ENCODE results near the gene VRTN. TPM values are rescaled to one million over a fixed set of nuclear protein-coding genes. Genes with fewer than 3 reads are reported as not detected.

Gene VRTN
- total RNA-seq, 4 donors from 2014 or later: 0.57 TPM; not detected in 3

- H3K27me3 ChIP-seq: no peaks in the 10 kb centered on the region
- no peak overlapping the region for H3K4me3 ChIP-seq
- no peak for DNase-seq
- peaks cover 0 to 4% (median 0%) of the 10 kb centered on the region in 4 donors for H3K4me1 ChIP-seq
- H3K27ac ChIP-seq: no peak overlapping the region
- H3K9me3 ChIP-seq: no peaks in the 10 kb centered on the region
- no peak for TF ChIP-seq POLR2A (IDR thresholded peaks at IDR 0.05)
- TF ChIP-seq, protein P1, sequence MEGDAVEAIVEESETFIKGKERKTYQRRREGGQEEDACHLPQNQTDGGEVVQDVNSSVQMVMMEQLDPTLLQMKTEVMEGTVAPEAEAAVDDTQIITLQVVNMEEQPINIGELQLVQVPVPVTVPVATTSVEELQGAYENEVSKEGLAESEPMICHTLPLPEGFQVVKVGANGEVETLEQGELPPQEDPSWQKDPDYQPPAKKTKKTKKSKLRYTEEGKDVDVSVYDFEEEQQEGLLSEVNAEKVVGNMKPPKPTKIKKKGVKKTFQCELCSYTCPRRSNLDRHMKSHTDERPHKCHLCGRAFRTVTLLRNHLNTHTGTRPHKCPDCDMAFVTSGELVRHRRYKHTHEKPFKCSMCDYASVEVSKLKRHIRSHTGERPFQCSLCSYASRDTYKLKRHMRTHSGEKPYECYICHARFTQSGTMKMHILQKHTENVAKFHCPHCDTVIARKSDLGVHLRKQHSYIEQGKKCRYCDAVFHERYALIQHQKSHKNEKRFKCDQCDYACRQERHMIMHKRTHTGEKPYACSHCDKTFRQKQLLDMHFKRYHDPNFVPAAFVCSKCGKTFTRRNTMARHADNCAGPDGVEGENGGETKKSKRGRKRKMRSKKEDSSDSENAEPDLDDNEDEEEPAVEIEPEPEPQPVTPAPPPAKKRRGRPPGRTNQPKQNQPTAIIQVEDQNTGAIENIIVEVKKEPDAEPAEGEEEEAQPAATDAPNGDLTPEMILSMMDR (IDR thresholded peaks at IDR 0.05): no peak
- no peaks in the 10 kb centered on the region for H3K36me3 ChIP-seq
Observed at GRCh38 chr14:74346341-74346740, 1.9 kb upstream of the VRTN start.

DNA sequence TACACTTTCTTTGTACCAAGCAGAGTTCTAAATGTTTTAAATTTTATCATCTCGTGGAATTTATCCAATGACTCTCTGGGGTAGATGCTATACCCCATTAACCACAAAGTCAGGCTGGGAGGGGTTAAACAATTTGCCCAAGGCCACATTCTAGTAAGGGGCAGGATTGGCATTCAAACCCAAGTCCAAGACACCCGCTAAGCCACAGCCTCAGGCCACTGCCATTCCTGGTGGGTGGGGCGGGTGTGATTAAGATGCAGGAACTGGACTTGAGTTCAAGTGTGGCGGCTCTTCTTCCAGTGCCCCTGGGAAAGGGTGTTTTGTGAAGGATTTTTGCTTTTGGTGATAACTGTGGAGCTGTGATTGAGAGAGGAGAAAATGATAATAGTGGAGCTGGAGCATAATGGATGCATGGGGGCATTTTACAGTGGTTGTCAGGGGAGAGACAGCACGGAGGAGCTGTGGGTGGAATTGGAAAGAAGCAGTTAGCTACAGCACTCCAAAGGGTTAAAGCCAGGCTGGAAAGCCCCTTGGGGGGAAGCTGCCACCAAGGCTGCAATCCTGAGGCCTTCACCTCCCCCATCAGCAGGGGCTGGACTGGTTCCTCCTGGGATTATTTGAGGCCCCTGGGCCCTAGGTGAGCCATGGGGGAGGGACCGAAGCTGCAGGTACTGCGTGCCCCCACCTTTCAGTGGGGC lies 1.0 kb upstream of the VRTN start:
- Histone ChIP-seq H3K4me3 (no peak overlapping the region), H3K9me3 (no peaks in the 10 kb centered on the region), H3K36me3 (no peaks in the 10 kb centered on the region), H3K27ac (no peak overlapping the region), H3K27me3 (no peaks in the 10 kb centered on the region), H3K4me1 (peaks cover 0 to 4% (median 0%) of the 10 kb centered on the region in 4 donors)
- DNase-seq: no peak
- no peak for TF ChIP-seq POLR2A (IDR thresholded peaks at IDR 0.05)
- TF ChIP-seq, protein P1 (IDR thresholded peaks at IDR 0.05): no peak

- TF ChIP-seq POLR2A (IDR thresholded peaks at IDR 0.05): no peak
- TF ChIP-seq, protein P1 (IDR thresholded peaks at IDR 0.05): no peak
- Histone ChIP-seq H3K36me3 (no peaks in the 10 kb centered on the region), H3K4me3 (no peak overlapping the region), H3K27ac (no peak overlapping the region), H3K9me3 (no peaks in the 10 kb centered on the region), H3K27me3 (no peaks in the 10 kb centered on the region), H3K4me1 (peaks cover 0 to 4% (median 0%) of the 10 kb centered on the region in 4 donors)
- DNase-seq: no peak
Observed at GRCh38 chr14:74347795-74348100, 523 bp upstream of the VRTN start.

- Histone ChIP-seq H3K36me3 (no peaks in the 10 kb centered on the region), H3K27me3 (no peaks in the 10 kb centered on the region), H3K4me3 (no peak overlapping the region), H3K4me1 (peaks cover 0 to 4% (median 0%) of the 10 kb centered on the region in 4 donors), H3K9me3 (no peaks in the 10 kb centered on the region), H3K27ac (no peak overlapping the region)
- DNase-seq: no peak
- no peak for TF ChIP-seq POLR2A (IDR thresholded peaks at IDR 0.05)
- TF ChIP-seq, protein P1 (IDR thresholded peaks at IDR 0.05): no peak
Observed at GRCh38 chr14:74348735-74349463, 628 bp downstream of the VRTN start.

GRCh38 chr14:74349757-74350156 lies 1.5 kb downstream of the VRTN start:
- TF ChIP-seq, protein P1 (IDR thresholded peaks at IDR 0.05): no peak
- TF ChIP-seq POLR2A (IDR thresholded peaks at IDR 0.05): no peak
- Histone ChIP-seq H3K27ac (no peak overlapping the region), H3K36me3 (no peaks in the 10 kb centered on the region), H3K9me3 (no peaks in the 10 kb centered on the region), H3K27me3 (no peaks in the 10 kb centered on the region), H3K4me3 (no peak overlapping the region), H3K4me1 (peaks cover 0 to 4% (median 0%) of the 10 kb centered on the region in 4 donors)
- DNase-seq: peak in 2 of 3 donors; percentile 59 to 63

Measured in Peyer's patch (tissue), 4 donors.